Measurements from ENCODE around the gene NAALAD2. TPM values are rescaled to one million over a fixed set of nuclear protein-coding genes. Genes with fewer than 3 reads are reported as not detected.
"Not testable (repeated sequence)": the region's sequence is repeated elsewhere in the genome, so short reads cannot be mapped to it uniquely, and the experiment has no call there.

Gene NAALAD2
- polyA plus RNA-seq (2013, experiment 1 of 4), result 42.8 TPM
- polyA plus RNA-seq (2013, experiment 2 of 4), result 40.6 TPM
- polyA plus RNA-seq (2013, experiment 3 of 4), result 36.8 TPM
- polyA plus RNA-seq (2013, experiment 4 of 4), result 33.7 TPM

GRCh38 chr11:90134478-90135003, at the start of gene NAALAD2:
NAALAD2 (plus strand) TSS chr11:90134663; CDS start chr11:90134759, 96 bp downstream.
- Histone ChIP-seq H3K36me3 (ENCODE audit: control insufficient read depth, insufficient read depth, low read length) (no peaks in the 10 kb centered on the region), H3K27me3 (ENCODE audit: control insufficient read depth, insufficient read depth, low read length, poor library complexity, severe bottlenecking) (no peaks in the 10 kb centered on the region), H3K9me3 (ENCODE audit: control insufficient read depth, low read length) (no peaks in the 10 kb centered on the region), H3K27ac (ENCODE audit: insufficient read depth, low read depth, low read length, poor library complexity, severe bottlenecking) (peak within 1 kb of the TSS; percentile 74), H3K4me3 (ENCODE audit: insufficient read depth, low read depth, low read length) (peak within 1 kb of the TSS; percentile 78), H3K4me1 (ENCODE audit: control insufficient read depth, insufficient read depth, low read length) (peaks cover 14% of the 10 kb centered on the region)
- WGBS, 2 experiments, result 3% methylated on average over 25 of the region's 25 CpGs

- H3K27me3 ChIP-seq (ENCODE audit: control insufficient read depth, insufficient read depth, low read length, poor library complexity, severe bottlenecking); H3K9me3 ChIP-seq (ENCODE audit: control insufficient read depth, low read length); H3K4me3 ChIP-seq (ENCODE audit: insufficient read depth, low read depth, low read length); H3K36me3 ChIP-seq (ENCODE audit: control insufficient read depth, insufficient read depth, low read length); H3K4me1 ChIP-seq (ENCODE audit: control insufficient read depth, insufficient read depth, low read length); H3K27ac ChIP-seq (ENCODE audit: insufficient read depth, low read depth, low read length, poor library complexity, severe bottlenecking): not testable (repeated sequence)
- no CpG with 5 or more reads among the region's 3 CpGs for WGBS, 2 experiments
These were observed 48.8 kb upstream of the NAALAD2 start, which contains the start of gene UBTFL1 for GRCh38 chr11:90085650-90086049. UBTFL1 (plus strand) TSS chr11:90085950; CDS start chr11:90085950, 0 bp downstream.

- WGBS, 2 experiments, result no CpG with 5 or more reads among the region's 2 CpGs
- H3K4me1 ChIP-seq (ENCODE audit: control insufficient read depth, insufficient read depth, low read length); H3K27me3 ChIP-seq (ENCODE audit: control insufficient read depth, insufficient read depth, low read length, poor library complexity, severe bottlenecking); H3K27ac ChIP-seq (ENCODE audit: insufficient read depth, low read depth, low read length, poor library complexity, severe bottlenecking); H3K9me3 ChIP-seq (ENCODE audit: control insufficient read depth, low read length); H3K4me3 ChIP-seq (ENCODE audit: insufficient read depth, low read depth, low read length); H3K36me3 ChIP-seq (ENCODE audit: control insufficient read depth, insufficient read depth, low read length): not testable (repeated sequence)
These were observed 45.7 kb upstream of the NAALAD2 start for GRCh38 chr11:90088731-90089130.

GRCh38 chr11:90095230-90095924, 39.1 kb upstream of the NAALAD2 start:
- not testable (repeated sequence) for H3K27ac ChIP-seq (ENCODE audit: insufficient read depth, low read depth, low read length, poor library complexity, severe bottlenecking); H3K4me1 ChIP-seq (ENCODE audit: control insufficient read depth, insufficient read depth, low read length); H3K36me3 ChIP-seq (ENCODE audit: control insufficient read depth, insufficient read depth, low read length); H3K9me3 ChIP-seq (ENCODE audit: control insufficient read depth, low read length); H3K4me3 ChIP-seq (ENCODE audit: insufficient read depth, low read depth, low read length); H3K27me3 ChIP-seq (ENCODE audit: control insufficient read depth, insufficient read depth, low read length, poor library complexity, severe bottlenecking)
- WGBS, 2 experiments, result 94% methylated on average over 21 to 22 of the region's 28 CpGs

GRCh38 chr11:90098261-90098660, 36.2 kb upstream of the NAALAD2 start:
- H3K4me3 ChIP-seq (ENCODE audit: insufficient read depth, low read depth, low read length); H3K4me1 ChIP-seq (ENCODE audit: control insufficient read depth, insufficient read depth, low read length); H3K27me3 ChIP-seq (ENCODE audit: control insufficient read depth, insufficient read depth, low read length, poor library complexity, severe bottlenecking); H3K9me3 ChIP-seq (ENCODE audit: control insufficient read depth, low read length); H3K27ac ChIP-seq (ENCODE audit: insufficient read depth, low read depth, low read length, poor library complexity, severe bottlenecking); H3K36me3 ChIP-seq (ENCODE audit: control insufficient read depth, insufficient read depth, low read length): not testable (repeated sequence)
- WGBS, 2 experiments, result 92 to 94% methylated on average over 4 of the region's 4 CpGs

GRCh38 chr11:90100431-90100830, 34.0 kb upstream of the NAALAD2 start:
- no peaks in the 10 kb centered on the region for H3K4me1 ChIP-seq (ENCODE audit: control insufficient read depth, insufficient read depth, low read length)
- no peaks in the 10 kb centered on the region for H3K9me3 ChIP-seq (ENCODE audit: control insufficient read depth, low read length)
- no peak overlapping the region for H3K27ac ChIP-seq (ENCODE audit: insufficient read depth, low read depth, low read length, poor library complexity, severe bottlenecking)
- H3K4me3 ChIP-seq (ENCODE audit: insufficient read depth, low read depth, low read length), result no peak overlapping the region
- H3K36me3 ChIP-seq (ENCODE audit: control insufficient read depth, insufficient read depth, low read length), result no peaks in the 10 kb centered on the region
- H3K27me3 ChIP-seq (ENCODE audit: control insufficient read depth, insufficient read depth, low read length, poor library complexity, severe bottlenecking), result no peaks in the 10 kb centered on the region
- WGBS, 2 experiments, result 100% methylated on average over 1 of the region's 3 CpGs

- Histone ChIP-seq H3K4me1 (ENCODE audit: control insufficient read depth, insufficient read depth, low read length) (no peaks in the 10 kb centered on the region), H3K4me3 (ENCODE audit: insufficient read depth, low read depth, low read length) (no peak overlapping the region), H3K9me3 (ENCODE audit: control insufficient read depth, low read length) (no peaks in the 10 kb centered on the region), H3K36me3 (ENCODE audit: control insufficient read depth, insufficient read depth, low read length) (no peaks in the 10 kb centered on the region), H3K27ac (ENCODE audit: insufficient read depth, low read depth, low read length, poor library complexity, severe bottlenecking) (no peak overlapping the region), H3K27me3 (ENCODE audit: control insufficient read depth, insufficient read depth, low read length, poor library complexity, severe bottlenecking) (no peaks in the 10 kb centered on the region)
- 17% methylated on average over 1 of the region's 2 CpGs; no CpG with 5 or more reads in 1 of the 2 experiments for WGBS, 2 experiments
These were observed 20.9 kb upstream of the NAALAD2 start for GRCh38 chr11:90113541-90113940.

- 97 to 99% methylated on average over 3 of the region's 4 CpGs for WGBS, 2 experiments
- no peaks in the 10 kb centered on the region for H3K4me1 ChIP-seq (ENCODE audit: control insufficient read depth, insufficient read depth, low read length)
- H3K36me3 ChIP-seq (ENCODE audit: control insufficient read depth, insufficient read depth, low read length), result no peaks in the 10 kb centered on the region
- H3K27me3 ChIP-seq (ENCODE audit: control insufficient read depth, insufficient read depth, low read length, poor library complexity, severe bottlenecking), result no peaks in the 10 kb centered on the region
- no peak overlapping the region for H3K4me3 ChIP-seq (ENCODE audit: insufficient read depth, low read depth, low read length)
- no peak overlapping the region for H3K27ac ChIP-seq (ENCODE audit: insufficient read depth, low read depth, low read length, poor library complexity, severe bottlenecking)
- no peaks in the 10 kb centered on the region for H3K9me3 ChIP-seq (ENCODE audit: control insufficient read depth, low read length)
These were observed 14.3 kb upstream of the NAALAD2 start for GRCh38 chr11:90120191-90120590.

- Histone ChIP-seq H3K36me3 (ENCODE audit: control insufficient read depth, insufficient read depth, low read length) (no peaks in the 10 kb centered on the region), H3K4me3 (ENCODE audit: insufficient read depth, low read depth, low read length) (no peak overlapping the region), H3K27me3 (ENCODE audit: control insufficient read depth, insufficient read depth, low read length, poor library complexity, severe bottlenecking) (no peaks in the 10 kb centered on the region), H3K9me3 (ENCODE audit: control insufficient read depth, low read length) (no peaks in the 10 kb centered on the region), H3K27ac (ENCODE audit: insufficient read depth, low read depth, low read length, poor library complexity, severe bottlenecking) (no peak overlapping the region), H3K4me1 (ENCODE audit: control insufficient read depth, insufficient read depth, low read length) (no peaks in the 10 kb centered on the region)
- WGBS, 2 experiments, result no CpG with 5 or more reads among the region's 1 CpG
These were observed 10.1 kb upstream of the NAALAD2 start for GRCh38 chr11:90124371-90124770.

GRCh38 chr11:90124946-90125345, 9.5 kb upstream of the NAALAD2 start:
- H3K27ac ChIP-seq (ENCODE audit: insufficient read depth, low read depth, low read length, poor library complexity, severe bottlenecking), result no peak overlapping the region
- H3K9me3 ChIP-seq (ENCODE audit: control insufficient read depth, low read length), result no peaks in the 10 kb centered on the region
- no peaks in the 10 kb centered on the region for H3K4me1 ChIP-seq (ENCODE audit: control insufficient read depth, insufficient read depth, low read length)
- H3K36me3 ChIP-seq (ENCODE audit: control insufficient read depth, insufficient read depth, low read length), result no peaks in the 10 kb centered on the region
- H3K4me3 ChIP-seq (ENCODE audit: insufficient read depth, low read depth, low read length), result no peak overlapping the region
- no peaks in the 10 kb centered on the region for H3K27me3 ChIP-seq (ENCODE audit: control insufficient read depth, insufficient read depth, low read length, poor library complexity, severe bottlenecking)
- 70 to 77% methylated on average over 3 of the region's 3 CpGs for WGBS, 2 experiments
